HUDEP-2 (cell line): ENCODE results near the gene VEPH1.

Source experiments
- DNase-seq, 76 experiments: peaks; one replicate each; lab custom pipeline; 2025; ENCODE audit not compliant: unreplicated experiment in 76 of 76; lab: John Stamatoyannopoulos, UW

Gene VEPH1

DNA sequence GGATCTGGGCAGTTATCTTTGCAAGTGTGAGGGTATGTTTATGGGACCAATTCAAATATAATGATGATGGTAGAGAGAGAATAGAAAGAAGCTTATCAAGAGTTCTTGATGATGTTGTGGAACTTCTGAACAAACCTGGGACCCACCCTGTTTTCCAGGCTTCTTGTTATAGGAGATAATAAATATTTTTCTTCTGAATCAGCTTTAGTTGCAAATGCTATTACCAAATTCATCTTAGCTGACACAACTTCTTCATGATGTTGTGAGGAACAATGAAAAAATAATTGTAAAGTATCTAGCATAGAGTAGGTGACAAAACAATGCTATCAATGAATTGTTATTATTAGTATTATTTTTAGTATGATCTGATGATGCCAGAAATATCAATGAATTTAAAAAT is 110.1 kb downstream of the VEPH1 start:
- DNase-seq, result no peak

- no peak for DNase-seq
These were observed 111.1 kb downstream of the VEPH1 start for GRCh38 chr3:157392104-157392503.

GRCh38 chr3:157390713-157391515 is 112.3 kb downstream of the VEPH1 start:
- DNase-seq, result no peak

GRCh38 chr3:157388976-157389375 is 114.2 kb downstream of the VEPH1 start:
- DNase-seq, result no peak

DNA sequence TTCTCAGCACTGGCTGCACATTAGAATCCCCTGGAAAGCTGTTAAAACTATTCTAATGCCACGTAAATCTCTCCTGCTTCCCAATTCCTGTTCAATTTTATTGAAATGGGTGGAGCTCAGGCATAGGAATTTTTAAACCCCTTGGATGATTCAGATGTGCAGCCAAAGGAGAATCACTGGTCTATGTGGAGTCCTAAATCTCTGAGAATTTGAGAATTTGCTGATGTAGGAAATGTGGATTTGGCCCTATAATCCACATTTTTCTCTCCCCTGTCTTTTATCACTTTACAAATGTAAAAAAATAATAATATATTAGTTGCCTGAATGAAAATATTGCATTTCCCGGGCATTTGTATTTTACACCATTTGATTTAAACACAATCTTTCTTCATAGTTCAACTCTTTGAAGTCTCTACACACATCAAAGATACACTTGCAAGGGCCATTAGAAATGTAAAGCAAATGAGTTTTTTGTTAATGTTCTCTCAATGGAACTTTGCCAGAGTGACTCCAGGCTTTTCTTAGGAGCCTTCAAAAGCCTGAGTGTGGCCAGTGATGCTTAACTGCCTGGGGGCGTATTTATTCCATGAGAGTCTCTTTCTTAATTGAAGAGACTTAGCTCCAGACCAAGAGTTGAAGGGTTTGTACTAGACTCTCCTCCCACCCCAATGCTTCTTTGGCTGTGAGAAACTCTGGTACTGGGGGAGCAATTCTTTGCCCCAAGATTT is 115.3 kb downstream of the VEPH1 start:
- DNase-seq, result no peak

DNA sequence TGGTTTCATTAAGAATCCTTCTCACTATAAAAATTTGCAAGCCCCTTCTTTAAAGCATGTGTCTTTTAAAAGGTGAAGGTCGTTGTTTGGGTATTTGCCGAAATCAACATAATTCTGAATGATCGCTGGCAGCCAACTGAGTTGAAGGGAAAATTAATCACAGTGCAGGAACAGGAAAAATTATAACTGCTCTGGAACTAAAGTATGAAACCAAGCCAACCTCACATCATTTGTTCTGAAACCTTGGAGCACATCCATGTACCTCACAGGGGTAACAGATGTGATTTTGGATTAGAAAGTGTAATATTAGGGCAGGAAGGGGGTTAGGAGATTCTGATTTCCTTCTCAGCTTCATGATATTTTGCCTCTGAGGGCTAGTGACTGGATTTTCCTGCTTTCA is 118.7 kb downstream of the VEPH1 start:
- DNase-seq, result no peak

- no peak for DNase-seq
These were observed 119.2 kb downstream of the VEPH1 start for GRCh38 chr3:157384031-157384430.

DNA sequence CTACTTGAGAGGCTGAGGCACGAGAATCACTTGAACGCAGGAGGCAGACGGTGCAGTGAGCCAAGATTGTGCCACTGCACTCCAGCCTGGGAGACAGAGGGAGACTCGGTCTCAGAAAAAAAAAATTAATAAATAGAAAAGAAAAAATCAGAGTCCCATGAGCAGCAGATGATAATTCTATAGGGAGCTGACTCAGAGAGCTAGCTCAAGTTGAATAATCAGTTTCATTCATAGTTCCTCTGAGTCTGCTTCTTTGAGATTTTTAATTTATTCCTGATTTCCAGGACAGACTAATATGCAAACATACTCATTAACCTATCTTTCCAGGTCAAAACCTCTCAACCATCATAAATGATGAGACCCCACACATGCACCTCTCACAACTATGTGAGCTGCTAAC is 121.6 kb downstream of the VEPH1 start:
- DNase-seq, result no peak

DNA sequence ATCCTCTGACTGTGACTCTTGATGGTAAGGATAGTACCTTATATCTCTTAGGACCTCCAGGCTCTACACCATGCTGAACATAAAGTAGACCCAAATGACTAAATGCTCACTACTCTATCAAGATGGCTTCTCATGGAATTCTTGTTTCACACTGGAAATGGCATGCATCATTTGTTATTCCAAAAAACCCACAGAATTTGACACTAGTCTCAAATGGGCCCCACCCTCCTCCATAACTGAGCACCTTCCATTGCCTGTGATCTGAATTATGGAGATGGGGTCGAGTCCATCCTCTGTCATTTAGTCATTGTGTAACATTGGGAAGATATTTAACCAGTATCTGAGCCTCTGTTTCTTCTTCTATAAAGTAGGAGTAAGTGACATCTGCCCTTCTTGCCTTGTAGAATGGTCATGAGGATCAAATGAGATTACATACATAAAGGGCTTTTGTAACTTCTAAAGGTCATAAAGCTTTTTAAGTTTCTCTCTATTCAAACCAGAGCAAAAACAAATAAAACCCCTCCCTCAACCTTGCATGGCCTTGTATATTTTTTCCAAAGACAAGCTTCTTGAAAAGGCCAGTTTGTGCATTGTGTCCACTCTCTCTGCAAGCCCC is 123.6 kb downstream of the VEPH1 start:
- no peak for DNase-seq

DNA sequence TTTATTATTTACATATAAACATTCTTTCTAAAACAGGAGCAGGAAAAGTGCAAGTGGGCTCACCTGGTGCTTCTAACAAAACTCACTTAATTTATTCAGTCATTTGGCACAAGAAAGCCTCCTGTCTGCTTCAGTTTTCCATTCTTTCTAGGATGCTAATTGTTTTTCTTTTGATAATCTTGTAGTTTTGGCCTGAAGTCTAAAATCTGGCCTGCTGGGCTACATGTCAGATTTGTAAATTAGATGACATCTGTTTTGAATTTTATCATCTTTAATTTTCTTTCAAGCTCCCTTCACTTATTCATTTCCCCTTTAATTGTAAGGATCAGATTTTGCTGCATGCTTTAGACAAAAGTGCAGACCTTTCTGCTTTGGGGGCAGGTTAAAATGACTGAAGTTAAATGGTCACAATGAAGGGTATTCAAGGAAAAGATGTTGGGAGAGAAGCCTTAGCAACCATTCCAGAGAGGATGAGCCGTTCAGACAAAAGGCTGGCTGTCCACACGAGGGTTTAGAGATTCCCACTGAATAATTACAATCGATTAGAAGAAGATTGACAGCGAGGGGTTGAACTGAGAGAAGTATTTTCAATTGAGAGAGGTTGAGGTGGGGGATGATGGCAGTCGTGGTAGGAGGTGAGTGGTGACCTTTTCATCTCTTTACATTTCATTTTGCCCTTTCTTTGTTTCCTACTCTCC is 126.5 kb downstream of the VEPH1 start:
- DNase-seq, result no peak

DNA sequence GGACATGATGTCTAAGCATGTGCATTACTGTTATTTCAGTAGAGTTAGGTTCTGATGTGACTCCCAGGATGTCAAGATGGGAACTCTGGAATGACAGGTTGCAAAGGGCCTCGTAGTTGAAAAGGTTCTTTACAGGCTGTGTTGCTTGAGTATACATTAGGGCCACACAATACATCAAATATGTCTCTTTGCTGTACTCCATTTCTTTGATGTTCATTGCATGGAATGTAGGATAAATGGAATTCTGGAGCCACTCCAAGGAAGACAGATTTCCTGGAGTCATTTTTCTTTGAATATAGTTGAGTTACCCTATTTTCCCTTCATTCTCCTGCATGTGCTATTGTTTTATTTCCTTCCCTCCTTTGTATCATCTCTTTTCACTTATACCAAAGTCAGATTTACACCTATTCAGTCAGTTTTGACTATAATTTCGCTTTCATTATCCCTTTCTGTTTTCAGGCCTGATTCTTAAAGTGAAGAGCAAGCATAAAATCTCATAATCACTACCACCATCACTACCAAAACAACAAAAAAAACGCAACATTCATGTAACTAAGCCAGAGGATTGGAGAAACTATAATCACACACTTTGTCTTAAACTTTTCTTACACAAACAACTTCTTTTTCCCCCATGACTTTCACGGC is 127.8 kb downstream of the VEPH1 start:
- no peak for DNase-seq

DNA sequence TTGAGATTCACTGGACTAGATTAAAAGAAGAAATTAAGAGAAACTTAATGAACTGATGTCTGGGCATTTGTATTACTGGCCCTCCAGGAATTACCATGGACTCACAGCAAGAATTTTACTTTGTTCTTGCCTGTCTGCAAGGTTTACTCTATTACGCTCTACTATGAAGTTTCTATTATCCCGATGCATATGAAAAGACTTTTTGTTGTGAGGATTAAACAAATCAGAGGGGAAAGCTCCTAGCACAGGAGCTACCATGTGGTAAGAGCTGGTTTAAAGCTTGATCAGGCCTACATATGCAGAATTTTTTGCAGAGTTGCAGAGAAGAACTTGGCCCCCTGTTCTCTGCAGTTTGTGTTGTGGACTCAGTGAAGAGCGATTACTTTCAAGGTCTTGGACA is 128.3 kb downstream of the VEPH1 start:
- DNase-seq, result no peak

DNA sequence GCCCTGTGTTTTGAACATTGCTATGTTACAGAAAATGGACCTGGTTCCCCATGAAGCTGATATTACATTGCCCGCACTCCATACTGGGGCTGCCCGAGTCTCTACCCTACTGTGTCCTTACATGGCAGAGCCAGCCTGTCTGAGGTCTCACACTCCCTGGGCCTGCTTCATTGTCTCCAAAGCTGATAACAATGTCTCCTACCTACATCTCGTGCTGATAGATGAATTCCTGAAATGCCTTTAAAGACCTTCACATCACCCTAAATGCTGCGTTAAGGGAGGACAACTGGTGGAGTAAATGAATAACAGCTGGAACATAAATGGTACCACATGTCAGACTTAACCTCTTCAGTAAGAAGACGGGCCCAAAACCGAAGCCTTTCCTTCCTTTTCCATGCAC is 129.4 kb downstream of the VEPH1 start:
- no peak for DNase-seq

GRCh38 chr3:157370867-157371266 is 132.3 kb downstream of the VEPH1 start:
- no peak for DNase-seq

GRCh38 chr3:157369727-157370421 is 133.3 kb downstream of the VEPH1 start:
- no peak for DNase-seq

DNA sequence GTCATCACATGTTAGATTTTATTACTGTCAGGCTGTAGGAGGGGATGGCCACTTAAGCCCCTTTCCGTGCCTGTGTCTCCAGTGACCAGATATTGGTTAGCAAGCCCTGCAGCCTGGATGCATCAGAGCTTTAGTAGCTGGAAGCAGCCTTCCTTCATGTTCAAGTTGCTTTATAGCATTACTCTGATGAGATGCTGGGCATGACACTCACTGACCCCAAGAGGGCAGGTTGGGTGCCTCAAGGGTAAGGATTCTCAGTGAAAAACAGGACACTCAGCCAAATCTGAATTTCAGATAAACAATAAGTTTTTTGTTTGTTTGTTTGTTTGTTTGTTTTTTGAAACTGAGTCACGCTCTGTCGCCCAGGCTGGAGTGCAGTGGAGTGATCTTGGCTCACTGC is 135.0 kb downstream of the VEPH1 start:
- no peak for DNase-seq

- DNase-seq, result no peak
These were observed 139.8 kb downstream of the VEPH1 start for GRCh38 chr3:157363393-157363792.

DNA sequence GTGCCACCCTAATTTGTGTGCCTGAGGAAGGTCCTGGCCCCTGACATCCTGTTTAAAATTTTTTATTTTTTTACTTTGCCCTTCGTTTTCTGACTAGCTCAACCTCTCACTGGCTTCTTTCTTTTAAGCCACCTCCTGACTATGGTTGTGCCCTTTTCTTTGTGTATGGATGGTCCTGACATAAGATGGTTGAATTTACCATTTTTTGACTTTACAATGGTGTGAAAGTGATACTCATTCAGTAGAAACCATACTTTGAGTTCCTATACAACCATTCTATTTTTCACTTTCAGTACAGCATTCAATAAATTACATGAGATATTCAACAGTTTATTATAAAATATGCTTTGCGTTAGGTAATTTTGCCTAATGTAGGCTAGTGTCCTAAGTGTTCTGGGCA is 140.9 kb downstream of the VEPH1 start:
- no peak for DNase-seq

- no peak for DNase-seq
These were observed 143.2 kb downstream of the VEPH1 start for GRCh38 chr3:157360044-157360443.

DNA sequence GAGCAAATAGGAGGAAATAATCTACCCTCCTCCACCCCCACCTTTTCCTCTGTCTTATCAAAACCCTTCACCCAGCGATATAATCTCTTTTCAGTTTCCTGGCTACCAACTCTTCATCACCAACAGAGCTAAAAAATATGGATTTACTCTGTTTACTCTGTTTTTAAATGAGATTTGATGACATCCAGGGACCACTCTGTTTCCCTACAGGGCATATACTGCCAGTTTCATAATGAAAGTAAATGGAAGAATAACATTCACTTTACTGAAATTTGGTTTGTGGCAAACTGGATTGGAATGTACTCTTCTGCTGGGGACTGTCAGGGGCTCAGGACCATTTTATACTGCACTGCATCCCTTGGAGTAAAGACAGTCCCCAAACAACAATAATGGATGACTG is 146.7 kb downstream of the VEPH1 start:
- DNase-seq, result no peak
